ENCODE measurements around the gene ZMIZ1.

The ZMIZ1 gene

GRCh38 chr10:79356104-79356503 lies 287.3 kb downstream of the ZMIZ1 start:
- H3K27me3 Mint-ChIP-seq, result no peaks in the 10 kb centered on the region
- ATAC-seq (replicated peaks; ENCODE audit: extremely low read depth, poor library complexity, severe bottlenecking), result no peak
- no peak for DNase-seq (ENCODE audit: low spot score in 2 of 2)
- no peak overlapping the region for H3K4me3 Mint-ChIP-seq
- peaks cover 20% of the 10 kb centered on the region for H3K4me1 Mint-ChIP-seq
- H3K9me3 Mint-ChIP-seq, result no peaks in the 10 kb centered on the region
- no peak overlapping the region for H3K27ac Mint-ChIP-seq (ENCODE audit: low read depth)
- H3K36me3 Mint-ChIP-seq (ENCODE audit: insufficient read depth), result peaks cover 40% of the 10 kb centered on the region

- Mint-ChIP-seq H3K27ac (ENCODE audit: low read depth) (no peak overlapping the region), H3K4me1 (peaks cover 31% of the 10 kb centered on the region), H3K36me3 (ENCODE audit: insufficient read depth) (peaks cover 30% of the 10 kb centered on the region), H3K27me3 (no peaks in the 10 kb centered on the region), H3K4me3 (no peak overlapping the region), H3K9me3 (no peaks in the 10 kb centered on the region)
- ATAC-seq (replicated peaks; ENCODE audit: extremely low read depth, poor library complexity, severe bottlenecking), result no peak
- DNase-seq (ENCODE audit: low spot score in 2 of 2), result no peak
Observed at GRCh38 chr10:79357180-79357579, 288.4 kb downstream of the ZMIZ1 start.

GRCh38 chr10:79358811-79359210 lies 290.0 kb downstream of the ZMIZ1 start:
- H3K4me3 Mint-ChIP-seq, result no peak overlapping the region
- DNase-seq (ENCODE audit: low spot score in 2 of 2), result no peak
- H3K27ac Mint-ChIP-seq (ENCODE audit: low read depth), result no peak overlapping the region
- no peak for ATAC-seq (replicated peaks; ENCODE audit: extremely low read depth, poor library complexity, severe bottlenecking)
- H3K27me3 Mint-ChIP-seq, result no peaks in the 10 kb centered on the region
- H3K9me3 Mint-ChIP-seq, result no peaks in the 10 kb centered on the region
- H3K4me1 Mint-ChIP-seq, result peaks cover 25% of the 10 kb centered on the region
- H3K36me3 Mint-ChIP-seq (ENCODE audit: insufficient read depth), result peaks cover 15% of the 10 kb centered on the region

DNA sequence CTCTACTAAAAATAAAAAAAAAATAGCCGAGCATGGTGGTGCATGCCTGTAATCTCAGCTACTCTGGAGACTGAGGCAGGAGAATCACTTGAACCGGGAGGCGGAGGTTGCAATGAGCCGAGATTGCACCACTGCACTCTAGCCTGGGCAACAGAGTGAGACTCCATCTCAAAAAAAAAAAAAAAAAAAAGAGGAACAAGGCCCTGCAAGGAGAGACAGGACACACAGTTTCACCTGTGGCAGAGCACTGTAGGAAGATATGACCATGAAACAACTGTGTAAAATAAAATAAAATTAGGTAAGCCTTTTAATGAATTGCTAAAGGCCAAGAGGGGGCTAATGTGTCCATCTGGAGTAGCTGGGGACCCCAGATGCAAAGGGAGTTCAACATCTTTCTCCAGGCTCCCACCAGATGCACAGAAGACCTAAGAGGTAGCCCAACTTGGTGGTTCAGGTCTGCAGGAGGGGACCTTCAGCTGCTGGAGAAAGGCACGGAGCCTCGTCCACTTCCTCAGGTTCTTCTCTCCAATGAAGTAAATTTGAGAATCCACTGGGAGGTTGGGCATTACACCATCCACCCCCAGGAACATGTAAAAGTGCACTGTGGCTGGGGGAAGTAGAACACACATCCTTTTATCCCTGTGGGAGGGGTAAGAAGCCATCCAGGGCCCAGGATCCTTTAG lies 291.2 kb downstream of the ZMIZ1 start:
- Mint-ChIP-seq H3K27me3 (no peaks in the 10 kb centered on the region), H3K27ac (ENCODE audit: low read depth) (no peak overlapping the region), H3K9me3 (no peaks in the 10 kb centered on the region), H3K4me3 (no peak overlapping the region), H3K4me1 (peaks cover 21% of the 10 kb centered on the region), H3K36me3 (ENCODE audit: insufficient read depth) (peaks cover 5% of the 10 kb centered on the region)
- no peak for DNase-seq (ENCODE audit: low spot score in 2 of 2)
- no peak for ATAC-seq (replicated peaks; ENCODE audit: extremely low read depth, poor library complexity, severe bottlenecking)

DNA sequence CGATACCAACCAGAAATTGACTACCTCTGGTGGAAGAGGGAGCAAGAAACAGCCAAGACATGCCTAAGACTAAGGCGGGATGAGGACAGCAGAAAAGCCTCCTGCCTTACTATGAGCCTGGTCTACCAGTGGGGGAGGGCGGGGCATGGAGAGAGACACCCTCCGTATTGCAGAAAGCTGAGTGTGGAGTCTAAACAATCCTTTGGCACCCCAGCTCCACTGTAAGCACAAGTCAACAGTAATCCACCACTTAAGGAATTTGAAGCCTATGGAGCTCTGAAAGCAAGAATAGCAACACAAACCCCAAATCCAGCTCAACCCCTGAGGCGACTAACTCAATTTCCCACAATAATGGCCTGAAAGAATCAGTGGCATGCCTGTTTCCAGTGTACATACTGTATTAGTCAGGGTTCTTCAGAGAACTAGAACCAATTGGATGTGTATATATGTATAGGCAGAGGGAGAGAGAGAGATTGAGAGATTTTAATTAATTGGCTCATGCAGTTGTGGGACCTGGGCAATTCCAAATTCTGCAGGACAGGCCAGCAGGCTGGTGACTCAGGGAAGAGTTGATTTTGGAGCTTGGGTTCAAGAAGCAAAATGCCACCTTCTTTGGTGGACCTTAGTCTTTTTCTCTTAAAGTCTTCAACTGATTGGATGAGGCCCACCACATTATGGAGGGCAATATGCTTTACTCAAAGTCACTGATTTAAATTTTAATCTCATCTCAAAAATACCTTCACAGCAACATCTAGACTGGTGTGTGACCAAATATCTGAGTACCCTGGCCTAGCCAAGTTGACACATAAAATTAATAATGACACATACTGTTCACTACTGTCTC lies 292.0 kb downstream of the ZMIZ1 start:
- DNase-seq (ENCODE audit: low spot score in 2 of 2), result no peak
- H3K27me3 Mint-ChIP-seq, result no peaks in the 10 kb centered on the region
- peaks cover 13% of the 10 kb centered on the region for H3K4me1 Mint-ChIP-seq
- H3K4me3 Mint-ChIP-seq, result no peak overlapping the region
- ATAC-seq (replicated peaks; ENCODE audit: extremely low read depth, poor library complexity, severe bottlenecking), result no peak
- H3K27ac Mint-ChIP-seq (ENCODE audit: low read depth), result peak overlapping the region; percentile 26
- no peaks in the 10 kb centered on the region for H3K9me3 Mint-ChIP-seq
- H3K36me3 Mint-ChIP-seq (ENCODE audit: insufficient read depth), result peaks cover 4% of the 10 kb centered on the region

- ATAC-seq (replicated peaks; ENCODE audit: extremely low read depth, poor library complexity, severe bottlenecking) (no peak), DNase-seq (ENCODE audit: low spot score in 2 of 2) (no peak)
- Mint-ChIP-seq H3K27me3 (no peaks in the 10 kb centered on the region), H3K9me3 (no peaks in the 10 kb centered on the region), H3K4me3 (no peak overlapping the region), H3K4me1 (peaks cover 11% of the 10 kb centered on the region), H3K27ac (ENCODE audit: low read depth) (peak overlapping the region; percentile 26), H3K36me3 (ENCODE audit: insufficient read depth) (peaks cover 4% of the 10 kb centered on the region)
Observed at GRCh38 chr10:79361726-79362397, 293.1 kb downstream of the ZMIZ1 start.
